H1 (cell line): ENCODE results near the gene SMCHD1. TPM values are rescaled to one million over a fixed set of nuclear protein-coding genes. Genes with fewer than 3 reads are reported as not detected.

ENCODE experiments used
- CTCF ChIA-PET: fragments of 300-600 bp; sonication (Branson Sonifier 250); formaldehyde crosslinking; loops from one replicate; lab custom pipeline; 2021; ENCODE audit not compliant: partially characterized antibody; lab: Charles Lee
- POLR2A ChIA-PET: fragments of 300-600 bp; sonication (Branson Sonifier 250); formaldehyde crosslinking; loops from one replicate; lab custom pipeline; 2021; ENCODE audit warnings: inconsistent platforms; ENCODE audit not compliant: partially characterized antibody; lab: Charles Lee
- DNase-seq, 2 experiments: peaks; one replicate each; pipeline versions ENCODE4 v3.0.0 to v3.0.0-alpha.2; 2010 to 2022; ENCODE audit warnings: low spot score in 2 of 2, low read depth in 1 of 2, mixed read lengths in 1 of 2
- FAIRE-seq: peaks from 2 replicates; lab custom pipeline; 2011; peaks lifted over from hg19 to GRCh38; lab: Jason Lieb, UNC
- H2AFZ ChIP-seq: 2 replicates; pipeline ENCODE4 v1.8.1; 2012; ENCODE audit warnings: low read length, inconsistent platforms
- H2AK5ac ChIP-seq: 2 replicates; pipeline ENCODE4 v1.6.1; 2013; ENCODE audit warnings: low read depth, low read length
- H2BK120ac ChIP-seq: replicated peaks from 2 replicates; pipeline ENCODE3; 2013; ENCODE audit warnings: low read depth, low read length, inconsistent platforms
- H2BK12ac ChIP-seq: 2 replicates; pipeline ENCODE4 v1.6.1; 2013; ENCODE audit warnings: low read depth, low read length
- H2BK15ac ChIP-seq: 2 replicates; pipeline ENCODE4 v1.6.1; 2013; ENCODE audit warnings: low read length
- H2BK20ac ChIP-seq: 2 replicates; pipeline ENCODE4 v1.6.1; 2013; ENCODE audit warnings: low read length
- H2BK5ac ChIP-seq: 2 replicates; pipeline ENCODE4 v1.6.1; 2013; ENCODE audit warnings: low read depth, low read length
- H3K14ac ChIP-seq: 2 replicates; pipeline ENCODE4 v1.6.1; 2013; ENCODE audit warnings: inconsistent platforms; ENCODE audit not compliant: insufficient read length
- H3K18ac ChIP-seq: 2 replicates; pipeline ENCODE4 v1.6.1; 2013; ENCODE audit warnings: low read length; ENCODE audit errors: extremely low read depth
- H3K23ac ChIP-seq: 2 replicates; pipeline ENCODE4 v1.6.1; 2013; ENCODE audit warnings: inconsistent platforms; ENCODE audit not compliant: insufficient read length
- H3K23me2 ChIP-seq: 2 replicates; pipeline ENCODE4 v1.6.1; 2013; ENCODE audit warnings: low read depth, low read length
- H3K27ac ChIP-seq: 2 replicates; pipeline ENCODE4 v1.6.1; 2011; ENCODE audit warnings: low read depth, low read length, inconsistent platforms
- H3K27me3 ChIP-seq, 4 experiments: replicated peaks in 1 of 4; 1 replicate in 1 of 4; 2 replicates in 3 of 4; pipeline versions ENCODE4 v1.6.1 to v1.8.1; 2011 to 2013; ENCODE audit warnings: low read length in 3 of 4, mild to moderate bottlenecking in 3 of 4, inconsistent platforms in 2 of 4, mixed read lengths in 2 of 4, moderate library complexity in 1 of 4; ENCODE audit not compliant: control insufficient read depth in 3 of 4, insufficient read depth in 3 of 4; ENCODE audit errors: extremely low read depth in 1 of 4
- H3K36me3 ChIP-seq, 4 experiments: 2 replicates each; pipeline versions ENCODE4 v1.6.1 to v1.8.1; 2011 to 2013; ENCODE audit warnings: mild to moderate bottlenecking in 4 of 4, low read length in 3 of 4, moderate library complexity in 2 of 4, control low read depth in 1 of 4, inconsistent platforms in 1 of 4; ENCODE audit not compliant: insufficient read depth in 4 of 4, control insufficient read depth in 2 of 4
- H3K4ac ChIP-seq: replicated peaks from 2 replicates; pipeline ENCODE3; 2013; ENCODE audit warnings: low read length, low read depth, mixed read lengths, inconsistent platforms; ENCODE audit not compliant: insufficient read length
- H3K4me1 ChIP-seq, 4 experiments: replicated peaks in 1 of 4; 1 replicate in 1 of 4; 2 replicates in 3 of 4; pipeline versions ENCODE4 v1.6.1 to v1.8.1; 2011 to 2013; ENCODE audit warnings: low read length in 3 of 4, inconsistent platforms in 2 of 4, mixed read lengths in 1 of 4; ENCODE audit not compliant: insufficient read depth in 4 of 4, control insufficient read depth in 3 of 4
- H3K4me2 ChIP-seq, 2 experiments: 2 replicates each; pipeline versions ENCODE4 v1.6.1 to v1.8.1; 2011 to 2013; ENCODE audit warnings: low read depth in 2 of 2, low read length in 2 of 2, control low read depth in 1 of 2, inconsistent platforms in 1 of 2, mild to moderate bottlenecking in 1 of 2; ENCODE audit not compliant: insufficient read depth in 1 of 2
- H3K4me3 ChIP-seq, 4 experiments: fragments of 200-600, 300-600 bp in 1 of 4; sonication (generic), shearing (Covaris generic), sonication (Bioruptor Twin) in 1 of 4; 2 replicates each; pipeline versions ENCODE4 v1.5.1 to v1.8.1; 2011 to 2016; ENCODE audit warnings: low read length in 4 of 4, low read depth in 3 of 4, control low read depth in 2 of 4, inconsistent platforms in 2 of 4, mild to moderate bottlenecking in 2 of 4, mixed read lengths in 1 of 4, moderate library complexity in 1 of 4; ENCODE audit not compliant: insufficient read depth in 2 of 4; ENCODE audit errors: extremely low read depth in 1 of 4
- H3K56ac ChIP-seq: replicated peaks from 2 replicates; pipeline ENCODE3; 2013; ENCODE audit warnings: low read depth, mild to moderate bottlenecking, mixed read lengths, low read length, inconsistent platforms; ENCODE audit not compliant: insufficient read length
- H3K79me1 ChIP-seq: 2 replicates; pipeline ENCODE4 v1.6.1; 2013; ENCODE audit warnings: low read depth, low read length, control low read depth
- H3K79me2 ChIP-seq, 2 experiments: 2 replicates each; pipeline versions ENCODE4 v1.6.1 to v1.8.1; 2012 to 2013; ENCODE audit warnings: low read length in 2 of 2, mild to moderate bottlenecking in 2 of 2, inconsistent platforms in 1 of 2; ENCODE audit not compliant: insufficient read depth in 2 of 2, control insufficient read depth in 1 of 2
- H3K9ac ChIP-seq, 4 experiments: replicated peaks in 1 of 4; 1 replicate in 1 of 4; 2 replicates in 3 of 4; pipeline versions ENCODE4 v1.6.1 to v1.8.1; 2011 to 2013; ENCODE audit warnings: low read depth in 3 of 4, low read length in 3 of 4, control low read depth in 2 of 4, mild to moderate bottlenecking in 2 of 4, moderate library complexity in 2 of 4, inconsistent platforms in 1 of 4; ENCODE audit errors: extremely low read depth in 1 of 4
- H3K9me3 ChIP-seq, 2 experiments: 2 replicates each; pipeline versions ENCODE4 v1.6.1 to v1.8.1; 2012 to 2013; ENCODE audit warnings: mild to moderate bottlenecking in 2 of 2, moderate library complexity in 2 of 2, control low read depth in 1 of 2, inconsistent platforms in 1 of 2, low read depth in 1 of 2, low read length in 1 of 2, mixed read lengths in 1 of 2; ENCODE audit not compliant: insufficient read depth in 2 of 2
- H4K20me1 ChIP-seq, 2 experiments: replicated peaks in 1 of 2; 2 replicates each; pipeline versions ENCODE3 to v1.8.1; 2011 to 2013; ENCODE audit warnings: inconsistent platforms in 2 of 2, low read length in 2 of 2, mild to moderate bottlenecking in 1 of 2; ENCODE audit not compliant: insufficient read depth in 2 of 2, control insufficient read depth in 1 of 2
- H4K5ac ChIP-seq: 2 replicates; pipeline ENCODE4 v1.6.1; 2013; ENCODE audit warnings: low read length, low read depth, mixed read lengths, inconsistent platforms; ENCODE audit not compliant: insufficient read length
- H4K8ac ChIP-seq: 2 replicates; pipeline ENCODE4 v1.8.0; 2013; ENCODE audit warnings: mild to moderate bottlenecking, moderate library complexity, low read length, inconsistent platforms; ENCODE audit not compliant: insufficient read depth; ENCODE audit errors: extremely low read depth
- H4K91ac ChIP-seq: replicated peaks from 2 replicates; pipeline ENCODE3; 2013; ENCODE audit warnings: low read length, mixed read lengths, inconsistent platforms; ENCODE audit not compliant: insufficient read length
- ATF3 ChIP-seq: IDR thresholded peaks from 2 replicates; pipeline ENCODE4 v1.6.1; 2011; ENCODE audit warnings: low read depth, mild to moderate bottlenecking, low read length; ENCODE audit not compliant: insufficient read depth
- BACH1 ChIP-seq: IDR thresholded peaks from 2 replicates; pipeline ENCODE4 v1.6.1; 2012; ENCODE audit warnings: low read length, improper control_type of control experiment
- CEBPB ChIP-seq: IDR thresholded peaks from 2 replicates; pipeline ENCODE4 v1.6.1; 2012; ENCODE audit warnings: low read depth, low read length
- CTBP2 ChIP-seq: IDR thresholded peaks from 2 replicates; pipeline ENCODE4 v1.7.0; 2011; ENCODE audit warnings: borderline replicate concordance, mild to moderate bottlenecking, moderate library complexity, mixed read lengths, low read length; ENCODE audit not compliant: insufficient read depth, insufficient read length
- CTCF ChIP-seq, 3 experiments: IDR thresholded peaks; 1 replicate in 2 of 3; 2 replicates in 1 of 3; pipeline versions ENCODE4 v1.5.1 to v1.6.1; 2011; ENCODE audit warnings: low read length in 3 of 3, mild to moderate bottlenecking in 3 of 3, inconsistent platforms in 2 of 3, low read depth in 1 of 3, moderate library complexity in 1 of 3; ENCODE audit not compliant: insufficient read depth in 1 of 3; ENCODE audit errors: control extremely low read depth in 1 of 3
- KDM1A ChIP-seq: fragments of 200-600, 300-600 bp; sonication (generic); IDR thresholded peaks from 2 replicates; pipeline ENCODE4 v1.7.1; 2016; ENCODE audit warnings: mild to moderate bottlenecking, low read length, borderline replicate concordance
- NRF1 ChIP-seq: IDR thresholded peaks from 2 replicates; pipeline ENCODE4 v1.6.1; 2011; ENCODE audit warnings: mild to moderate bottlenecking, low read depth, low read length, improper control_type of control experiment
- RXRA ChIP-seq: IDR thresholded peaks from 2 replicates; pipeline ENCODE4 v1.6.1; 2011; ENCODE audit warnings: low read depth, mild to moderate bottlenecking, low read length, moderate library complexity; ENCODE audit not compliant: insufficient read depth
- SIRT6 ChIP-seq: IDR thresholded peaks from one replicate; pipeline ENCODE4 v1.7.1; 2012; ENCODE audit warnings: low read length, inconsistent platforms
- SIX5 ChIP-seq: IDR thresholded peaks from 2 replicates; pipeline ENCODE4 v1.6.1; 2011; ENCODE audit warnings: mild to moderate bottlenecking, low read depth, low read length
- SRF ChIP-seq: IDR thresholded peaks from 2 replicates; pipeline ENCODE4 v1.6.1; 2011; ENCODE audit warnings: mild to moderate bottlenecking, low read depth, low read length, moderate library complexity
- TCF12 ChIP-seq: IDR thresholded peaks from 2 replicates; pipeline ENCODE4 v1.6.1; 2011; ENCODE audit warnings: low read depth, mild to moderate bottlenecking, low read length
- whole genome bisulfite sequencing, 2 experiments: shearing (Covaris generic) in 1 of 2; methylation state at CpG; one replicate each; pipeline versions ENCODE4 v1.1.6 to v1.1.7; 2013 to 2015; ENCODE audit warnings: low lambda C conversion rate in 2 of 2, mixed read lengths in 2 of 2, inconsistent platforms in 1 of 2, low coverage in 1 of 2, missing lambda C conversion rate in 1 of 2; ENCODE audit not compliant: insufficient replicate concordance in 2 of 2, insufficient coverage in 1 of 2, insufficient read length in 1 of 2; ENCODE audit errors: extremely low coverage in 1 of 2, missing lambda C conversion rate in 1 of 2; 5-methylcytosine and 5-hydroxymethylcytosine counted together
- polyA plus RNA-seq, 7 experiments: library from polyadenylated mRNA; depleted of rRNA in 3 of 7; stranded (reverse) in 5 of 7; unstranded in 2 of 7; fragments of >200 nt in 5 of 7; fragments of 200-250 nt in 2 of 7; gene quantifications; 1 replicate in 5 of 7; 2 replicates in 1 of 7; 4 replicates in 1 of 7; pipeline versions ENCODE4 v1.2.1 to v1.2.3, GENCODE V29; 2011 to 2013; ENCODE audit warnings: missing spikeins in 2 of 7, mixed read lengths in 2 of 7
- total RNA-seq: library from RNA; stranded (reverse); fragmentation: NEBNext Ultra II Directional; extraction: Animal tissue kit (Norgen Biotek cat#: 25700); gene quantifications from 2 replicates; pipeline ENCODE4 v1.2.1, GENCODE V29; 2021

SMCHD1 gene
- total and polyA plus RNA-seq, 2 of the 8 experiments (the other 6 are each of a cell fraction or from before 2014, with no cell fraction given): 9.3 to 32.0 TPM

GRCh38 chr18:2692508-2692907 lies 37.0 kb downstream of the SMCHD1 start:
- Histone ChIP-seq H3K9ac (peak overlapping the region in 1 of 4 experiments; percentile 34; a peak in 1 of 7 replicates), H2BK12ac (no peak overlapping the region), H3K4me2 (no peak overlapping the region), H3K4ac (no peak overlapping the region), H2AFZ (no peak overlapping the region), H3K27me3 (no peaks in the 10 kb centered on the region), H3K14ac (no peak overlapping the region), H2BK5ac (no peak overlapping the region), H4K20me1 (no peaks in the 10 kb centered on the region), H3K9me3 (no peaks in the 10 kb centered on the region), H3K79me1 (no peaks in the 10 kb centered on the region), H2AK5ac (no peak overlapping the region), H3K23ac (no peak overlapping the region), H2BK20ac (no peak overlapping the region), H3K4me1 (no peaks in the 10 kb centered on the region), H3K18ac (no peak overlapping the region), H3K36me3 (peaks cover 0 to 35% (median 5%) of the 10 kb centered on the region in 4 experiments; a peak in 6 of 8 replicates), H3K27ac (no peak overlapping the region), H4K5ac (no peak overlapping the region), H2BK15ac (no peak overlapping the region), H2BK120ac (no peak overlapping the region), H3K79me2 (no peaks in the 10 kb centered on the region), H4K8ac (no peak overlapping the region), H3K4me3 (no peak overlapping the region), H3K56ac (no peak overlapping the region), H3K23me2 (no peaks in the 10 kb centered on the region), H4K91ac (no peak overlapping the region)
- FAIRE-seq (no peak), DNase-seq (no peak)
- POLR2A ChIA-PET: no interaction called here
- CTCF ChIA-PET: no interaction called here
- WGBS, 2 experiments: 88 to 100% methylated on average over 1 to 3 of the region's 3 CpGs
- TF ChIP-seq CTCF (IDR thresholded peaks at IDR 0.05; ENCODE audit: control extremely low read depth in 1 of 3, insufficient read depth in 1 of 3, low read depth in 1 of 3, low read length in 3 of 3) (no peak), NRF1 (no peak), BACH1 (no peak), SRF (no peak), SIX5 (no peak), CEBPB (no peak), SIRT6 (no peak), KDM1A (no peak), ATF3 (no peak), RXRA (no peak), CTBP2 (no peak), TCF12 (no peak)
